ENCODE data around the gene BANF2. TPM values are rescaled to one million over a fixed set of nuclear protein-coding genes. Genes with fewer than 3 reads are reported as not detected.
"Not testable (repeated sequence)": the region's sequence is repeated elsewhere in the genome, so short reads cannot be mapped to it uniquely, and the experiment has no call there.

BANF2 gene
- total and polyA plus RNA-seq, 3 donors from 2014 or later: 29.5 to 133 (median 60.2) TPM

- DNase-seq: peak; percentile 51
- no peaks in the 10 kb centered on the region for H3K27me3 ChIP-seq
- no peaks in the 10 kb centered on the region for H3K36me3 ChIP-seq (ENCODE audit: low read depth, missing control alignments)
- H3K27ac ChIP-seq: no peak overlapping the region
- no peak overlapping the region for H3K4me3 ChIP-seq
- intact Hi-C loops (cut with DNase I; ENCODE audit: low total_unique reads): no loop called here
- H3K4me1 ChIP-seq: no peaks in the 10 kb centered on the region
- WGBS, 2 donors: 59 to 62% methylated on average over 9 of the region's 9 CpGs
- no peaks in the 10 kb centered on the region for H3K9me3 ChIP-seq
- TF ChIP-seq POLR2A (IDR thresholded peaks at IDR 0.05) (no peak), CTCF (IDR thresholded peaks at IDR 0.05) (no peak)
These were observed 42.5 kb upstream of the BANF2 start for GRCh38 chr20:17657079-17657825.

DNA sequence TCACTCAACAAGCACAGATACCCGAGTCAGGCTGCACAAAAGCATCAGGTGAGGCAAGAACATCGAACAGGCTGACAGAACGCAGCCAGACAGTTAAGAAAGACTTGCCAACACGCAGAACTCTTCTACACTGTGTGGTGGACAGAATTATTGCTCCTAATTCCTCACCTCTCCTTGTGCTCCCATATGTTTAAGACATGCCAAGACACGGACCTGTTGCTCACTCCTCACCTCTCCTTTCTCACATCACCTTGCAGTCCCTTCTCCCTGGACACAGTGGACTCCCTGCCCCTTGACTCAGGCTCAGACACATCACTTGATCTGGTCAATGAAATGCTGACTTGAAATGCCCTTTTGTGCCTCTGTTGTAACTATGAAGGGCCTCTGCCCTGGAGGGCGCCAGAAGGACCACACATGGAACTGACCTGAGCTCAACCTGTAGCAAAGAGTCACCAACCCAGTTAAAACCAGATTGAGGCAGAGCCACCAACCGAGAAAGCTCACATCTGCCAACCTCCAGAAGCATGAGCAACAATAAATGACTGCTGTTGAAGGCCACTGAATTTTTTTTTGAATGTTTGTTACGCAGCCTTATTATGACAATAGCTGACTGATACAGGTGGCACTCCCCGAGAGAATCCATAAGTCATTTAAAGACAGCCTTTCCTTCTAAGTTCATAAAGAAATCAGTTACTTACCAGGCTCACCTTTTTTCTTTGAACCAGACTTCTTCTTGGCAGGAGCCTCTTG, 41.7 kb upstream of the BANF2 start:
- no peak for DNase-seq
- Histone ChIP-seq H3K9me3 (no peaks in the 10 kb centered on the region), H3K27me3 (no peaks in the 10 kb centered on the region), H3K4me3 (no peak overlapping the region), H3K36me3 (ENCODE audit: low read depth, missing control alignments) (no peaks in the 10 kb centered on the region), H3K27ac (no peak overlapping the region), H3K4me1 (no peaks in the 10 kb centered on the region)
- TF ChIP-seq CTCF (IDR thresholded peaks at IDR 0.05) (no peak), POLR2A (IDR thresholded peaks at IDR 0.05) (no peak)
- intact Hi-C loops (cut with DNase I; ENCODE audit: low total_unique reads): no loop called here
- WGBS, 2 donors: 91 to 96% methylated on average over 8 to 9 of the region's 9 CpGs

- Histone ChIP-seq H3K27ac (no peak overlapping the region), H3K4me1 (no peaks in the 10 kb centered on the region), H3K9me3 (no peaks in the 10 kb centered on the region), H3K36me3 (ENCODE audit: low read depth, missing control alignments) (no peaks in the 10 kb centered on the region), H3K4me3 (no peak overlapping the region), H3K27me3 (no peaks in the 10 kb centered on the region)
- DNase-seq: no peak
- intact Hi-C loops (cut with DNase I; ENCODE audit: low total_unique reads): no loop called here
- 93 to 94% methylated on average over 2 of the region's 2 CpGs for WGBS, 2 donors
- TF ChIP-seq CTCF (IDR thresholded peaks at IDR 0.05) (no peak), POLR2A (IDR thresholded peaks at IDR 0.05) (no peak)
These were observed 41.1 kb upstream of the BANF2 start for GRCh38 chr20:17658648-17658993.

- H3K36me3 ChIP-seq (ENCODE audit: low read depth, missing control alignments); H3K4me1 ChIP-seq; H3K9me3 ChIP-seq; DNase-seq; H3K27me3 ChIP-seq; intact Hi-C loops (cut with DNase I; ENCODE audit: low total_unique reads); H3K4me3 ChIP-seq; H3K27ac ChIP-seq: not testable (repeated sequence)
- WGBS, 2 donors: 93% methylated on average over 7 of the region's 7 CpGs
These were observed 40.4 kb upstream of the BANF2 start for GRCh38 chr20:17659344-17659743.

DNA sequence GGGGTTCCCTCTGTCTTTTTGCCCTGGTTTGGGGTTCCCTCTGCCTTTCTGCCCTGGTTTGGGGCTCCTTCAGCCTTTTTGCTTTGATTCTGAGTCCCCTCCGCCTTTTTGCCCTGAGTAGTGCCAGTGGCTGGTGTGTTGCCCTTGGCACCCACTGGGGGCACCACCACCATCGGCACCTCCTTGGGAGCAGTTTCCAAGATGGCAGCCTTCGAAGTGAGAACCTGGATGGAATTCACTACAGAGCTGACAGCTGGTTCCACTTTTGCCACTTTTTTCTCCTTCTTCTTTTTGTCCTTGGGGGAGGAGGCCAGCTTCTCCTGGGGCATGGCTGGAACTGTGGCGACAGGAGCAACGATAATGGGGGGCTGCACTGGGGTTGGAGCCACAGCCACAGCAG, 40.0 kb upstream of the BANF2 start:
- no peak overlapping the region for H3K27ac ChIP-seq
- no peaks in the 10 kb centered on the region for H3K9me3 ChIP-seq
- no peaks in the 10 kb centered on the region for H3K36me3 ChIP-seq (ENCODE audit: low read depth, missing control alignments)
- no peak for DNase-seq
- intact Hi-C loops (cut with DNase I; ENCODE audit: low total_unique reads): no loop called here
- H3K4me3 ChIP-seq: no peak overlapping the region
- WGBS, 2 donors: 97 to 98% methylated on average over 5 of the region's 5 CpGs
- no peaks in the 10 kb centered on the region for H3K27me3 ChIP-seq
- TF ChIP-seq POLR2A (IDR thresholded peaks at IDR 0.05) (no peak), CTCF (IDR thresholded peaks at IDR 0.05) (no peak)
- H3K4me1 ChIP-seq: no peaks in the 10 kb centered on the region

Measured in testis (tissue), 3 donors.